GM10248 (cell line): ENCODE results near the gene ADIRF.
"Not testable (repeated sequence)": the region's sequence is repeated elsewhere in the genome, so short reads cannot be mapped to it uniquely, and the experiment has no call there.

Experiments
- CTCF ChIA-PET: fragments of 300-600 bp; sonication (Branson Sonifier 250); formaldehyde crosslinking; extraction: SDS; loops from one replicate; lab custom pipeline; 2021; ENCODE audit warnings: antibody characterized with exemption; lab: Yijun Ruan, JAX
- POLR2A ChIA-PET: fragments of 350-650 bp; sonication (Branson Sonifier 250); formaldehyde crosslinking; extraction: SDS; loops from one replicate; lab custom pipeline; 2020; ENCODE audit warnings: antibody characterized with exemption; lab: Yijun Ruan, JAX
- DNase-seq: peaks from one replicate; pipeline ENCODE4 v3.0.0; 2012; ENCODE audit errors: extremely low spot score
- TF ChIP-seq, protein P1 (sequence below): IDR thresholded peaks from 2 replicates; pipeline ENCODE4 v1.5.1; 2012; ENCODE audit warnings: mild to moderate bottlenecking, low read depth; ENCODE audit errors: extremely low read depth, missing control alignments, control extremely low read depth

The ADIRF gene

DNA sequence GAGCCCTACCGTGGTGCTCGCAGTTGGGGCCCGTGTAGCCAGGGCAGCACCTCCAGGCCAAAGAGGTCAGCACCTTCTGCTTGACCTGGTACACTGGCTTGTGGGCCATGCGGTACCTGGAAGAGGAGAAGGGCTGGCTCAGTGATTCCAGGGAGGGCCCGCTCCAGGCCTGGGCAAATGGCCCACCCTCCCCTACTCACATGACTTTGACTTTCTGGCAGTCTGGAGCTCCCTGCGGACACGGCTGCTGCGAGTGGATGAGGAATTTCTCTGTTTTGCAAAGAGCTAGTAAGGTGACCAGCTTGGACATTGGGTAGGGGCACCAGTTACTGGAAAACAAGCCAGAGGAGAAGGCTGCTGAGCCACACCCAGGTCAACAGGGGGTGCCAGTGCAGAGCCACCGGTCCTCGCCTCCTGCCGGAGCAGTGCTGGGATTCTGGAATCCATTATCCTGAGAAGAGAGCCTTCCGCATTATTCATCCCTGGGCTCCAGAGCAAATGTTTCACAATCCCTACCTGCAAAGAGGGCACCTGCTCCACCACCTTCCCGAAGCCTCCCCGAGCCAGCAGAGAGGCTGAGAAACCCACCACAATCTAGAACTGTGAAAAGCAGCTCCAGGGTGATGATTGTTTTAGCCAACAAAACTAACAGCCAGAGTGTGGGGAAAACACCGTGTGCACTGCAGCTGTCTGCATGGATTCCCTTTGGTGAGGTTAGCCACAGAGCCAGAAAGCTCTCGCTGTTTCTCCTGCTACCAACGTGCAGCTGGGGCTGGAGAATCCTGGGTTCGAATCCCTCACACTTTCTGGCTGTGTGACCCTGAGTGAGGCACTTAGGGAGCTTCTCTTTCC is 22.7 kb upstream of the ADIRF start:
- POLR2A ChIA-PET: no interaction called here
- no peak for DNase-seq
- TF ChIP-seq, protein P1, sequence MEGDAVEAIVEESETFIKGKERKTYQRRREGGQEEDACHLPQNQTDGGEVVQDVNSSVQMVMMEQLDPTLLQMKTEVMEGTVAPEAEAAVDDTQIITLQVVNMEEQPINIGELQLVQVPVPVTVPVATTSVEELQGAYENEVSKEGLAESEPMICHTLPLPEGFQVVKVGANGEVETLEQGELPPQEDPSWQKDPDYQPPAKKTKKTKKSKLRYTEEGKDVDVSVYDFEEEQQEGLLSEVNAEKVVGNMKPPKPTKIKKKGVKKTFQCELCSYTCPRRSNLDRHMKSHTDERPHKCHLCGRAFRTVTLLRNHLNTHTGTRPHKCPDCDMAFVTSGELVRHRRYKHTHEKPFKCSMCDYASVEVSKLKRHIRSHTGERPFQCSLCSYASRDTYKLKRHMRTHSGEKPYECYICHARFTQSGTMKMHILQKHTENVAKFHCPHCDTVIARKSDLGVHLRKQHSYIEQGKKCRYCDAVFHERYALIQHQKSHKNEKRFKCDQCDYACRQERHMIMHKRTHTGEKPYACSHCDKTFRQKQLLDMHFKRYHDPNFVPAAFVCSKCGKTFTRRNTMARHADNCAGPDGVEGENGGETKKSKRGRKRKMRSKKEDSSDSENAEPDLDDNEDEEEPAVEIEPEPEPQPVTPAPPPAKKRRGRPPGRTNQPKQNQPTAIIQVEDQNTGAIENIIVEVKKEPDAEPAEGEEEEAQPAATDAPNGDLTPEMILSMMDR: no peak
- CTCF ChIA-PET: interaction anchor here (1.1 to 12.8 kb wide), 4 partner anchors 9 to 18 kb away, joined by 3 to 238 read pairs (median 4); partner anchors contain the start of genes ADIRF, MMRN2 and SNCG

GRCh38 chr10:86946213-86947155 is 21.8 kb upstream of the ADIRF start:
- TF ChIP-seq, protein P1: no peak
- CTCF ChIA-PET: interaction anchor here (1.1 to 12.8 kb wide), 4 partner anchors 8 to 17 kb away, joined by 3 to 238 read pairs (median 4); partner anchors contain the start of genes ADIRF, MMRN2 and SNCG
- POLR2A ChIA-PET: no interaction called here
- no peak for DNase-seq

- DNase-seq, POLR2A ChIA-PET: not testable (repeated sequence)
- CTCF ChIA-PET: interaction anchor here (1.5 to 12.8 kb wide), 2 partner anchors 9 to 16 kb away, joined by 5 to 238 read pairs; partner anchors contain the start of genes ADIRF, MMRN2 and SNCG
Observed at GRCh38 chr10:86947806-86948205, 20.5 kb upstream of the ADIRF start.

DNA sequence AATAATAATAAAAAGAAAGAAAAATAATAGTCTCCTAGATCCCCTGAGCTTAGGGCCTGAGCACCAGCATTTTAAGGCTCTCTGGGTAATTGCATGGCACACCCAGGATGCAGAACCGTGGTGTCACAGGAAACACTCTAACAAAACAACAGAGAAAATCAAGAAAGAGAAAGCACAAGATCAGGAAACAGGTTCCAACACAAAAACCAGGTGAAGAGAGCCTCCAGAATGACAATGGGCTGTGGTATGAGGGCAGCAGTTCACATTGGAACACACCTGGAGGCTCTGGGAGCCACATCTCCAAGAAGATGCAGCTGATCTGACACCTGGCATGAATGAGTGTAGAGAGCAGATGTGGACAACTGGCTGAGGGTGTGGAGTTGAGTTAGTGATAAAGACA is 17.9 kb upstream of the ADIRF start:
- CTCF ChIA-PET: interaction anchor here (1.0 to 2.8 kb wide), 4 partner anchors 10 to 16 kb away, joined by 4 to 8 read pairs (median 7); no protein-coding TSS in a partner anchor
- TF ChIP-seq, protein P1: no peak
- no peak for DNase-seq
- POLR2A ChIA-PET: no interaction called here

- TF ChIP-seq, protein P1: no peak
- no peak for DNase-seq
- POLR2A ChIA-PET: no interaction called here
- CTCF ChIA-PET: interaction anchor here (1.5 to 2.8 kb wide), 3 partner anchors 11 to 15 kb away, joined by 4 to 8 read pairs (median 7); no protein-coding TSS in a partner anchor
Observed at GRCh38 chr10:86951184-86951761, 17.0 kb upstream of the ADIRF start.

- TF ChIP-seq, protein P1: no peak
- ChIA-PET CTCF (interaction anchor here (1.0 to 2.3 kb wide), 3 partner anchors 8 to 19 kb away, joined by 3 to 7 read pairs (median 3); no protein-coding TSS in a partner anchor), POLR2A (no interaction called here)
- DNase-seq: no peak
Observed at GRCh38 chr10:86952106-86952505, 16.2 kb upstream of the ADIRF start.

DNA sequence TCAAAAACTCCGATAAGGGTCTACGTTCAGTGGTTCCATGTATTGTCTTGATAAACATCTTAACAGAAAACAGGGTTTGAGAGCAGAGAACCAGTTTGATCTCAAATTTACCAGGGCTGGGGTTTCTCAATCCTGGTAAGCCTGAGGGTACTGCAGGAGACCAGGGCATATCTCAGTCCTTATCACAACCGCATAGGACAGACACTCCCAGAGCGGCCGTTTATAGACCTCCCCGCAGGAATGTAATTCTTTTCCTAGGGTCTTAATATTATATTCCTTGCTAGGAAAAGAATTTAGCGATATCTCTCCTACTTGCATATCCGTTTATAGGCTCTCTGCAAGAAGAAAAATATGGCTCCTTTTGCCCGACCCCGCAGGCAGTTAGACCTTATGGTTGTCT is 15.6 kb upstream of the ADIRF start:
- CTCF ChIA-PET: interaction anchor here (1.0 kb wide), 2 partner anchors 7 to 18 kb away, joined by 3 read pairs; no protein-coding TSS in a partner anchor
- DNase-seq, POLR2A ChIA-PET: not testable (repeated sequence)
